ENCODE results near the gene EYA3. TPM values are rescaled to one million over a fixed set of nuclear protein-coding genes. Genes with fewer than 3 reads are reported as not detected.

Gene EYA3
- total RNA-seq, 1 donor: 21.9 TPM

- peak; percentile 37 for DNase-seq (ENCODE audit: low read depth)
- H3K4me3 ChIP-seq (ENCODE audit: low read depth, low read length): no peak overlapping the region
- TF ChIP-seq CTCF (IDR thresholded peaks at IDR 0.05; ENCODE audit: insufficient read depth, low read length): no peak
These were observed 24.2 kb upstream of the EYA3 start for GRCh38 chr1:28112388-28113241.

GRCh38 chr1:28111157-28111556 is 22.7 kb upstream of the EYA3 start:
- no peak overlapping the region for H3K4me3 ChIP-seq (ENCODE audit: low read depth, low read length)
- no peak for DNase-seq (ENCODE audit: low read depth)
- no peak for TF ChIP-seq CTCF (IDR thresholded peaks at IDR 0.05; ENCODE audit: insufficient read depth, low read length)

GRCh38 chr1:28110555-28110954 is 22.1 kb upstream of the EYA3 start:
- no peak overlapping the region for H3K4me3 ChIP-seq (ENCODE audit: low read depth, low read length)
- TF ChIP-seq CTCF (IDR thresholded peaks at IDR 0.05; ENCODE audit: insufficient read depth, low read length): no peak
- DNase-seq (ENCODE audit: low read depth): peak; percentile 7

GRCh38 chr1:28109639-28110038 is 21.2 kb upstream of the EYA3 start:
- H3K4me3 ChIP-seq (ENCODE audit: low read depth, low read length): no peak overlapping the region
- no peak for DNase-seq (ENCODE audit: low read depth)
- no peak for TF ChIP-seq CTCF (IDR thresholded peaks at IDR 0.05; ENCODE audit: insufficient read depth, low read length)

GRCh38 chr1:28108001-28108400 is 19.6 kb upstream of the EYA3 start:
- TF ChIP-seq CTCF (IDR thresholded peaks at IDR 0.05; ENCODE audit: insufficient read depth, low read length): no peak
- DNase-seq (ENCODE audit: low read depth): no peak
- no peak overlapping the region for H3K4me3 ChIP-seq (ENCODE audit: low read depth, low read length)

GRCh38 chr1:28104866-28105467 is 16.6 kb upstream of the EYA3 start:
- H3K4me3 ChIP-seq (ENCODE audit: low read depth, low read length): peak overlapping the region; percentile 41
- peak; percentile 62 for DNase-seq (ENCODE audit: low read depth)
- TF ChIP-seq CTCF (IDR thresholded peaks at IDR 0.05; ENCODE audit: insufficient read depth, low read length): no peak

All from fibroblast of the aortic adventitia (primary cell).